Measurements from ENCODE around the gene COL6A2. TPM values are rescaled to one million over a fixed set of nuclear protein-coding genes. Genes with fewer than 3 reads are reported as not detected.
A peak's percentile ranks its signal among the peaks of the same experiment; 100 is the strongest.

COL6A2 gene
- total RNA-seq, 5 donors from 2014 or later (not counting 1 experiment from before 2014, with no cell fraction given), result 33.8 to 85.2 (median 60.7) TPM

DNA sequence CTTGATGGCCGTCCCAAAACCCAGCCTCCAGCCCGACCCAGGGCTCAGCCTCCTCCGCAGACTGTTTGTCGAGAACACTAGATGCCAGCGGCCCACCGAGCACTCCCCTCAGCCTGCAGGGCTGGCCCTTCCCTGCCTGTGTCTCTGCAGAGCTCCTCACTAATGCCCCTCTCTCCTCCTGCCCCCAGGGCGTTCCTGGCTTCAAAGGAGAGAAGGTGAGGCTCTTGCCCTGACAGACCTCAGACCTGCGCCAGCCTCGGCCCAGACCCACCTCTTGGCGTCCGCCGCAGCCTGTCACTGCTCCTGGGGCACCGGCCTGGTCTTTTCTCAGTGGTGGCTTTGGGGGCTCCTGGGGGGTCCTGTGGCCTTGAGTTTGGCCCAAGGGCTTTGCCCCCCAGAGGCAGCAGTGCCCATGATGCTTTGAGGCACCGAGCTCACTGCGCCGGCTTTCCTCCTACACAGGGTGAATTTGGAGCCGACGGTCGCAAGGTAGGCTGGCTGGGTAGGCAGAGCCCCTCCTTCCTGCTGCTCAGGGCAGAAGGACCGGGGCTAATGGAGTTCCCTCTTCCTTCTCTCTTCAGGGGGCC lies 18.4 kb downstream of the COL6A2 start:
- Mint-ChIP-seq H3K9me3 (no peaks in the 10 kb centered on the region), H3K27me3 (no peaks in the 10 kb centered on the region), H3K27ac (no peak overlapping the region), H3K36me3 (peaks cover 4% of the 10 kb centered on the region), H3K4me3 (no peak overlapping the region), H3K4me1 (no peaks in the 10 kb centered on the region)
- H3K4me3 ChIP-seq (ENCODE audit: control insufficient read depth in 1 of 2, extremely low read depth in 1 of 2, low read length in 1 of 2), result no peak overlapping the region
- DNase-seq (peak in 1 of 35 experiments; percentile 2), ATAC-seq (replicated peaks in 1 of 4) (no peak)
- ChIA-PET POLR2A (no interaction called here), CTCF (no interaction called here)
- no peaks in the 10 kb centered on the region for H3K4me1 ChIP-seq (ENCODE audit: control insufficient read depth in 1 of 2, extremely low read depth in 1 of 2, insufficient read depth in 2 of 2, low read length in 2 of 2)
- peaks cover 3 to 7% of the 10 kb centered on the region in 2 donors for H3K36me3 ChIP-seq (ENCODE audit: control insufficient read depth in 2 of 2, extremely low read depth in 1 of 2, insufficient read depth in 1 of 2, low read length in 1 of 2)
- peaks cover 0 to 6% of the 10 kb centered on the region in 2 experiments for H3K27me3 ChIP-seq (replicated peaks in 1 of 2; ENCODE audit: control insufficient read depth in 2 of 2, extremely low read depth in 1 of 2, insufficient read depth in 2 of 2, low read length in 1 of 2)
- 92% methylated on average over 15 of the region's 20 CpGs for WGBS (ENCODE audit: insufficient coverage)
- H3K27ac ChIP-seq (ENCODE audit: low read length), result no peak overlapping the region
- H3K9me3 ChIP-seq, result no peaks in the 10 kb centered on the region

GRCh38 chr21:46116776-46117585 lies 19.1 kb downstream of the COL6A2 start:
- H3K27ac Mint-ChIP-seq, result no peak overlapping the region
- Histone ChIP-seq H3K4me1 (ENCODE audit: control insufficient read depth in 1 of 2, extremely low read depth in 1 of 2, insufficient read depth in 2 of 2, low read length in 2 of 2) (no peaks in the 10 kb centered on the region), H3K9me3 (no peaks in the 10 kb centered on the region), H3K27ac (ENCODE audit: low read length) (no peak overlapping the region), H3K4me3 (ENCODE audit: control insufficient read depth in 1 of 2, extremely low read depth in 1 of 2, low read length in 1 of 2) (no peak overlapping the region), H3K27me3 (replicated peaks in 1 of 2; ENCODE audit: control insufficient read depth in 2 of 2, extremely low read depth in 1 of 2, insufficient read depth in 2 of 2, low read length in 1 of 2) (peaks cover 0 to 6% of the 10 kb centered on the region in 2 experiments), H3K36me3 (ENCODE audit: control insufficient read depth in 2 of 2, extremely low read depth in 1 of 2, insufficient read depth in 1 of 2, low read length in 1 of 2) (peaks cover 3 to 7% of the 10 kb centered on the region in 2 donors)
- no peaks in the 10 kb centered on the region for H3K27me3 Mint-ChIP-seq
- no peak overlapping the region for H3K4me3 Mint-ChIP-seq
- ChIA-PET POLR2A (no interaction called here), CTCF (no interaction called here)
- H3K4me1 Mint-ChIP-seq, result no peaks in the 10 kb centered on the region
- DNase-seq (peak in 2 of 35 experiments; percentile 1 to 2), ATAC-seq (replicated peaks in 1 of 4) (no peak)
- H3K36me3 Mint-ChIP-seq, result peaks cover 4% of the 10 kb centered on the region
- WGBS (ENCODE audit: insufficient coverage), result 78% methylated on average over 15 of the region's 24 CpGs
- H3K9me3 Mint-ChIP-seq, result no peaks in the 10 kb centered on the region

DNA sequence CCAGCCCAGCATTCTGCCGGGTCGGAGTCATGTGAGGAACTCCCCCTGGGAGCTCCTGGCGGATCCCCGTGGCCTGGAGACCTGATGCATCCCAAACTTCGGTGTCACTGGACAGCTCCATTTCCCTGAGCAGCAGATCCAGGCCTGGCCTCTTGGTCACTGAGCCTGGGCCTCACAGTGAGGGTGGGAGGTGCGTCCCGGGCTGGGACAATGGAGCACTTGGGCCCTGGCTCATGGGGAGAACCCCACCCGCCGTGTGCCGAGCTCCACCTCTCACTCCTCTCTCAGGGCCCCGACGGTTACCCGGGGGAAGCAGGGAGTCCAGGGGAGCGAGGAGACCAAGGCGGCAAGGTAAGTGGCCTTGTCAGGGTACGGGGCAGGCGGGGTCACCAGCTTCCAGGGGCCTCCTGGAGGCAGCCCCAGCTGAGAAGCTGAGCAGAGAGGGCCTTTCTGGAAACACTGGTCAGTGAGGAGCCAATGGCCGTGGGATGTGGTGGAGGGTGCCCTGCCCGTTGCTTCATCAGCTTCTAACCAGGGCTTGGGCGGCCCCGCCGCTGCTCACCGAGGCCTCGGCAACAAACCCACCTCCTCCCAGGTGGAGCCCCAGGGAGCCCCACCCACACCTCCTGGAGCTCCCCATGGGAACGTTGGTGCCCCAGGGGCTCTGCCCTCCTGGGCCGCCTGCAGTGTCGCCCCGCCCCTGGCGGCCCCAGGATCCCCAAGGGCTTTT lies 19.8 kb downstream of the COL6A2 start:
- Histone ChIP-seq H3K27me3 (replicated peaks in 1 of 2; ENCODE audit: control insufficient read depth in 2 of 2, extremely low read depth in 1 of 2, insufficient read depth in 2 of 2, low read length in 1 of 2) (peaks cover 0 to 6% of the 10 kb centered on the region in 2 experiments), H3K9me3 (no peaks in the 10 kb centered on the region), H3K4me1 (ENCODE audit: control insufficient read depth in 1 of 2, extremely low read depth in 1 of 2, insufficient read depth in 2 of 2, low read length in 2 of 2) (no peaks in the 10 kb centered on the region), H3K27ac (ENCODE audit: low read length) (no peak overlapping the region), H3K4me3 (ENCODE audit: control insufficient read depth in 1 of 2, extremely low read depth in 1 of 2, low read length in 1 of 2) (no peak overlapping the region), H3K36me3 (ENCODE audit: control insufficient read depth in 2 of 2, extremely low read depth in 1 of 2, insufficient read depth in 1 of 2, low read length in 1 of 2) (peaks cover 7 to 8% of the 10 kb centered on the region in 2 donors)
- Mint-ChIP-seq H3K36me3 (peaks cover 4% of the 10 kb centered on the region), H3K27ac (no peak overlapping the region), H3K4me3 (no peak overlapping the region), H3K27me3 (no peaks in the 10 kb centered on the region), H3K4me1 (no peaks in the 10 kb centered on the region), H3K9me3 (no peaks in the 10 kb centered on the region)
- ATAC-seq (replicated peaks in 1 of 4) (no peak), DNase-seq (peak in 2 of 35 experiments; percentile 3)
- ChIA-PET CTCF (no interaction called here), POLR2A (no interaction called here)
- WGBS (ENCODE audit: insufficient coverage), result 76% methylated on average over 20 of the region's 29 CpGs

GRCh38 chr21:46118316-46119143 lies 20.6 kb downstream of the COL6A2 start:
- CTCF ChIA-PET, result no interaction called here

DNA sequence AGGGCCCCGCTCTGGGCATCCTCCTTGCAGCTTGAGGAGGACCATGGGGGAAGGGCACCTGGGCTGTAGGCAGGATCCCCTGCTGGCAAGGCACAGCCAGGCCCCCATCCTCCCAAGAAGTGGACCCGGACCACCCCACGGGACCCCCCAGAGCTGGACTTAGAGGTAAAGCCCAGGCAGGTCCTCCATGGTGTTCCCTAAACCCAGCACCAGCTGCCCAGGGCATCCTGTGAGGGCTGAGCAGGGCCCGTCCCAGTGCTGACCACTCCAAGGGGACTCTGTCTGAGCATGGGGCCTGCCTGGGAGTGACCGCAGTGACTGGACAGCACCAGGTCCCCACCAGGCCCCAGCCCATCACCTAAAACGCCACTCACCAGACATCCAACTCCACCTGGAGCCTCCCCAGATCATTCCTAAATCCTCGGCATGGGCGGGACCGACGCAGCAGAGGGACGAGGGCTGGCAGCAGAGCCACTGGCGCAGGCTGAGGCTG lies 21.3 kb downstream of the COL6A2 start:
- 88% methylated on average over 5 of the region's 12 CpGs for WGBS (ENCODE audit: insufficient coverage)
- H3K27ac ChIP-seq (ENCODE audit: low read length), result no peak overlapping the region
- ChIA-PET POLR2A (interaction anchor here in 1 of 2 donors (0.6 kb wide), 1 partner anchor 352 kb away, joined by 3 read pairs; no protein-coding TSS in a partner anchor), CTCF (no interaction called here)
- H3K4me3 ChIP-seq (ENCODE audit: control insufficient read depth in 1 of 2, extremely low read depth in 1 of 2, low read length in 1 of 2), result no peak overlapping the region
- peaks cover 0 to 6% of the 10 kb centered on the region in 2 experiments for H3K27me3 ChIP-seq (replicated peaks in 1 of 2; ENCODE audit: control insufficient read depth in 2 of 2, extremely low read depth in 1 of 2, insufficient read depth in 2 of 2, low read length in 1 of 2)
- Mint-ChIP-seq H3K9me3 (no peaks in the 10 kb centered on the region), H3K27me3 (no peaks in the 10 kb centered on the region), H3K4me3 (no peak overlapping the region), H3K4me1 (no peaks in the 10 kb centered on the region), H3K36me3 (no peaks in the 10 kb centered on the region), H3K27ac (no peak overlapping the region)
- H3K9me3 ChIP-seq, result no peaks in the 10 kb centered on the region
- peaks cover 7 to 8% of the 10 kb centered on the region in 2 donors for H3K36me3 ChIP-seq (ENCODE audit: control insufficient read depth in 2 of 2, extremely low read depth in 1 of 2, insufficient read depth in 1 of 2, low read length in 1 of 2)
- H3K4me1 ChIP-seq (ENCODE audit: control insufficient read depth in 1 of 2, extremely low read depth in 1 of 2, insufficient read depth in 2 of 2, low read length in 2 of 2), result no peaks in the 10 kb centered on the region
- DNase-seq (no peak), ATAC-seq (replicated peaks in 1 of 4) (no peak)

More at GRCh38 chr21:46118316-46119143, 20.6 kb downstream of the COL6A2 start:
- DNase-seq (peak in 2 of 35 experiments; percentile 3), ATAC-seq (replicated peaks in 1 of 4) (no peak)
- H3K27ac ChIP-seq (ENCODE audit: low read length), result no peak overlapping the region
- H3K36me3 ChIP-seq (ENCODE audit: control insufficient read depth in 2 of 2, extremely low read depth in 1 of 2, insufficient read depth in 1 of 2, low read length in 1 of 2), result peaks cover 7 to 8% of the 10 kb centered on the region in 2 donors
- no peaks in the 10 kb centered on the region for H3K4me1 Mint-ChIP-seq
- no peaks in the 10 kb centered on the region for H3K27me3 Mint-ChIP-seq
- H3K27me3 ChIP-seq (replicated peaks in 1 of 2; ENCODE audit: control insufficient read depth in 2 of 2, extremely low read depth in 1 of 2, insufficient read depth in 2 of 2, low read length in 1 of 2), result peaks cover 0 to 6% of the 10 kb centered on the region in 2 experiments
- H3K4me3 Mint-ChIP-seq, result no peak overlapping the region
- POLR2A ChIA-PET, result no interaction called here
- WGBS (ENCODE audit: insufficient coverage), result 92% methylated on average over 26 of the region's 27 CpGs
- no peaks in the 10 kb centered on the region for H3K9me3 Mint-ChIP-seq
- H3K4me3 ChIP-seq (ENCODE audit: control insufficient read depth in 1 of 2, extremely low read depth in 1 of 2, low read length in 1 of 2), result no peak overlapping the region
- peaks cover 4% of the 10 kb centered on the region for H3K36me3 Mint-ChIP-seq
- no peak overlapping the region for H3K27ac Mint-ChIP-seq
- no peaks in the 10 kb centered on the region for H3K4me1 ChIP-seq (ENCODE audit: control insufficient read depth in 1 of 2, extremely low read depth in 1 of 2, insufficient read depth in 2 of 2, low read length in 2 of 2)
- no peaks in the 10 kb centered on the region for H3K9me3 ChIP-seq
